Panc1 (cell line): ENCODE data around the gene QKI. TPM values are rescaled to one million over a fixed set of nuclear protein-coding genes. Genes with fewer than 3 reads are reported as not detected.

Experiments
- ATAC-seq: fragments of 200-7000 bp; cut with Tn5 transposase; 2 replicates; pipeline ENCODE4 v1.9.1; 2020; ENCODE audit warnings: mild to moderate bottlenecking, moderate library complexity
- BruUV-seq: library from RNA; stranded (reverse); fragments of 400-500 nt; replicated peaks from 2 replicates; lab custom pipeline; 2021; lab: Mats Ljungman, UMichigan
- CTCF ChIA-PET: fragments of 300-600 bp; sonication (Branson Sonifier 250); formaldehyde crosslinking; loops from one replicate; lab custom pipeline; 2022; ENCODE audit warnings: antibody characterized with exemption; lab: Charles Lee
- POLR2A ChIA-PET: fragments of 300-600 bp; sonication (Branson Sonifier 250); formaldehyde crosslinking; loops from one replicate; lab custom pipeline; 2022; ENCODE audit warnings: antibody characterized with exemption; lab: Charles Lee
- DNase-seq: peaks from one replicate; pipeline ENCODE4 v3.0.0-alpha.2; 2010; ENCODE audit warnings: low read depth, low spot score
- H3K27ac ChIP-seq: 2 replicates; pipeline ENCODE4 v1.5.1; 2011; ENCODE audit warnings: mild to moderate bottlenecking, low read length, inconsistent platforms
- H3K27me3 ChIP-seq: fragments of 200-500 bp; sonication (Bioruptor generic); 2 replicates; pipeline ENCODE4 v1.6.0; 2014; ENCODE audit warnings: low read length, inconsistent platforms; ENCODE audit not compliant: control insufficient read depth, insufficient read depth
- H3K36me3 ChIP-seq: fragments of 200-500 bp; sonication (Bioruptor generic); 2 replicates; pipeline ENCODE4 v1.5.1; 2014; ENCODE audit warnings: inconsistent platforms, mild to moderate bottlenecking, low read length, moderate library complexity; ENCODE audit not compliant: control insufficient read depth, insufficient read depth
- H3K4me1 ChIP-seq: 2 replicates; pipeline ENCODE4 v1.5.1; 2011; ENCODE audit warnings: inconsistent platforms, mild to moderate bottlenecking, low read length, moderate library complexity; ENCODE audit not compliant: control insufficient read depth, insufficient read depth
- H3K4me3 ChIP-seq, 2 experiments: 2 replicates each; pipeline ENCODE4 v1.5.1; 2011 to 2012; ENCODE audit warnings: low read depth in 2 of 2, low read length in 2 of 2, mild to moderate bottlenecking in 2 of 2, inconsistent platforms in 1 of 2, moderate library complexity in 1 of 2
- H3K9me3 ChIP-seq: fragments of 200-500 bp; sonication (Bioruptor generic); 2 replicates; pipeline ENCODE4 v1.5.1; 2014; ENCODE audit warnings: low read depth, mild to moderate bottlenecking, inconsistent platforms, low read length, moderate library complexity; ENCODE audit not compliant: control insufficient read depth, insufficient read depth
- POLR2AphosphoS5 ChIP-seq: IDR thresholded peaks from 2 replicates; pipeline ENCODE4 v1.6.1; 2012; ENCODE audit warnings: mild to moderate bottlenecking, low read depth, low read length, moderate library complexity
- SIN3A ChIP-seq: IDR thresholded peaks from 2 replicates; pipeline ENCODE4 v1.6.1; 2012; ENCODE audit warnings: low read depth, mild to moderate bottlenecking, low read length, moderate library complexity, borderline replicate concordance; ENCODE audit not compliant: insufficient read depth
- TCF7L2 ChIP-seq: IDR thresholded peaks from 2 replicates; pipeline ENCODE4 v1.6.1; 2011; ENCODE audit warnings: mild to moderate bottlenecking, low read depth, low read length, inconsistent platforms
- in situ Hi-C: cut with HindIII; loops from 2 replicates; pipeline ENCODE4 v1.10.0; 2016; ENCODE audit warnings: low sequenced_read_pairs, low pct_unique_long_range_greater_than_20kb
- intact Hi-C: fragments of 100-400 bp; cut with micrococcal nuclease; formaldehyde crosslinking; loops from one replicate; pipeline ENCODE4 v1.10.0; 2022; ENCODE audit not compliant: unreplicated experiment
- total RNA-seq: library from RNA; stranded (reverse); gene quantifications from one replicate; pipeline ENCODE4 v1.2.1, GENCODE V29; 2021; ENCODE audit not compliant: unreplicated experiment
- TF ChIP-seq, protein P1 (sequence below), 2 experiments: IDR thresholded peaks; 2 replicates each; pipeline ENCODE4 v1.6.1; 2011 to 2012; ENCODE audit warnings: low read depth in 2 of 2, control low read depth in 1 of 2, low read length in 1 of 2, mild to moderate bottlenecking in 1 of 2, moderate library complexity in 1 of 2; ENCODE audit not compliant: insufficient read depth in 1 of 2
- TF ChIP-seq, protein P2 (sequence below): fragments of 450-650 bp; IDR thresholded peaks from 2 replicates; pipeline ENCODE4 v1.5.1; 2017; ENCODE audit warnings: mild to moderate bottlenecking

Gene QKI
- total RNA-seq, 1 experiment from 2014 or later = 176 TPM

DNA sequence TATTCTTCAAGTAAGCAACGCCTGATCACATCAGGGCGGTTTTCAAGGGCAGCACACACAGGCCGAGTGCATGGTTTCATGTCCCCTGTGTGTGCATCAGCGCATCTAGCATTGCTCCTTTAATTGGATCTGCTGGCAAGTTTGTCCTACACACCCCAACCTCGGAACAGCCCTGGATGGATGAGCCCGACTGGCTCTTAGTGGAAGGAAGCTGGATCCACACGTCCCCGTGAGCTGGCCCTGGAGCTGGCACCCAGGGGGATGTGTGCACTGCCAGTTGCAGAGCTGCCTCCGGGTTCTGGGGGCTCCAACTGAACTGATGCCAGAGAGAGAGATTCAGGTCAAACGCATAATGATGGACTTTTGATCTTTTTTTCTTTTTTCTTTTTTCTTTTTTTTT, 39.2 kb upstream of the QKI start:
- H3K36me3 ChIP-seq = no peaks in the 10 kb centered on the region
- ATAC-seq = no peak
- intact Hi-C loops = no loop called here

DNA sequence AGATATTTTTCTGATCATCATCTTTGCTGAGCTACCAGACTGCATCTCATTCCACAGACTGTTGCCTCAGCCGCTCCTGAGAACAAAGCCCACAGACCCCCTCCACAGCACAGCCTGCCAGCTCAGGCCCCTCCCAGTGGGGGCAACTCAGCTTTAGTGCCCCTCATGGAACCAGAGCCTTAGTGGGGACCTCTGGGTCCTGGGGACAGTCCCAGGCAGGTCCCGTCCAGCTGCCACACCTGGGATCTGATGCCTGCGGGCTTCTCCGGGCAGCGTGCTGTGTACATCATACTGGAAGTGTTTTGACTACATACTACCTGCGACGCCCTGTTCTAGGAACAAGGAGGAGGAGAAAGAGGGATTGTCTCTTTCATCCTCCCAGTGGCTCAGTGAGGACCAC, 38.3 kb upstream of the QKI start:
- ChIA-PET CTCF (no interaction called here), POLR2A (no interaction called here)
- Histone ChIP-seq H3K36me3 (no peaks in the 10 kb centered on the region), H3K27me3 (no peaks in the 10 kb centered on the region), H3K4me3 (no peak overlapping the region), H3K9me3 (no peaks in the 10 kb centered on the region), H3K27ac (no peak overlapping the region), H3K4me1 (no peaks in the 10 kb centered on the region)
- DNase-seq (no peak), ATAC-seq (no peak)
- intact Hi-C loops (no loop called here), in situ Hi-C loops (no loop called here)
- TF ChIP-seq, protein P1, sequence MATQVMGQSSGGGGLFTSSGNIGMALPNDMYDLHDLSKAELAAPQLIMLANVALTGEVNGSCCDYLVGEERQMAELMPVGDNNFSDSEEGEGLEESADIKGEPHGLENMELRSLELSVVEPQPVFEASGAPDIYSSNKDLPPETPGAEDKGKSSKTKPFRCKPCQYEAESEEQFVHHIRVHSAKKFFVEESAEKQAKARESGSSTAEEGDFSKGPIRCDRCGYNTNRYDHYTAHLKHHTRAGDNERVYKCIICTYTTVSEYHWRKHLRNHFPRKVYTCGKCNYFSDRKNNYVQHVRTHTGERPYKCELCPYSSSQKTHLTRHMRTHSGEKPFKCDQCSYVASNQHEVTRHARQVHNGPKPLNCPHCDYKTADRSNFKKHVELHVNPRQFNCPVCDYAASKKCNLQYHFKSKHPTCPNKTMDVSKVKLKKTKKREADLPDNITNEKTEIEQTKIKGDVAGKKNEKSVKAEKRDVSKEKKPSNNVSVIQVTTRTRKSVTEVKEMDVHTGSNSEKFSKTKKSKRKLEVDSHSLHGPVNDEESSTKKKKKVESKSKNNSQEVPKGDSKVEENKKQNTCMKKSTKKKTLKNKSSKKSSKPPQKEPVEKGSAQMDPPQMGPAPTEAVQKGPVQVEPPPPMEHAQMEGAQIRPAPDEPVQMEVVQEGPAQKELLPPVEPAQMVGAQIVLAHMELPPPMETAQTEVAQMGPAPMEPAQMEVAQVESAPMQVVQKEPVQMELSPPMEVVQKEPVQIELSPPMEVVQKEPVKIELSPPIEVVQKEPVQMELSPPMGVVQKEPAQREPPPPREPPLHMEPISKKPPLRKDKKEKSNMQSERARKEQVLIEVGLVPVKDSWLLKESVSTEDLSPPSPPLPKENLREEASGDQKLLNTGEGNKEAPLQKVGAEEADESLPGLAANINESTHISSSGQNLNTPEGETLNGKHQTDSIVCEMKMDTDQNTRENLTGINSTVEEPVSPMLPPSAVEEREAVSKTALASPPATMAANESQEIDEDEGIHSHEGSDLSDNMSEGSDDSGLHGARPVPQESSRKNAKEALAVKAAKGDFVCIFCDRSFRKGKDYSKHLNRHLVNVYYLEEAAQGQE (IDR thresholded peaks at IDR 0.05; ENCODE audit: insufficient read depth in 1 of 2, low read depth in 2 of 2, low read length in 1 of 2) = no peak
- TF ChIP-seq SIN3A (no peak), POLR2AphosphoS5 (no peak), TCF7L2 (no peak)
- TF ChIP-seq, protein P2, sequence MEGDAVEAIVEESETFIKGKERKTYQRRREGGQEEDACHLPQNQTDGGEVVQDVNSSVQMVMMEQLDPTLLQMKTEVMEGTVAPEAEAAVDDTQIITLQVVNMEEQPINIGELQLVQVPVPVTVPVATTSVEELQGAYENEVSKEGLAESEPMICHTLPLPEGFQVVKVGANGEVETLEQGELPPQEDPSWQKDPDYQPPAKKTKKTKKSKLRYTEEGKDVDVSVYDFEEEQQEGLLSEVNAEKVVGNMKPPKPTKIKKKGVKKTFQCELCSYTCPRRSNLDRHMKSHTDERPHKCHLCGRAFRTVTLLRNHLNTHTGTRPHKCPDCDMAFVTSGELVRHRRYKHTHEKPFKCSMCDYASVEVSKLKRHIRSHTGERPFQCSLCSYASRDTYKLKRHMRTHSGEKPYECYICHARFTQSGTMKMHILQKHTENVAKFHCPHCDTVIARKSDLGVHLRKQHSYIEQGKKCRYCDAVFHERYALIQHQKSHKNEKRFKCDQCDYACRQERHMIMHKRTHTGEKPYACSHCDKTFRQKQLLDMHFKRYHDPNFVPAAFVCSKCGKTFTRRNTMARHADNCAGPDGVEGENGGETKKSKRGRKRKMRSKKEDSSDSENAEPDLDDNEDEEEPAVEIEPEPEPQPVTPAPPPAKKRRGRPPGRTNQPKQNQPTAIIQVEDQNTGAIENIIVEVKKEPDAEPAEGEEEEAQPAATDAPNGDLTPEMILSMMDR = no peak
- BruUV-seq = no TSS peak

More for the DNA sequence above, 39.2 kb upstream of the QKI start:
- POLR2A ChIA-PET = no interaction called here
- TF ChIP-seq, protein P1 (IDR thresholded peaks at IDR 0.05; ENCODE audit: insufficient read depth in 1 of 2, low read depth in 2 of 2, low read length in 1 of 2) = no peak
- TF ChIP-seq, protein P2 = no peak
- TF ChIP-seq TCF7L2 (no peak), SIN3A (no peak), POLR2AphosphoS5 (no peak)
- H3K4me3 ChIP-seq = no peak overlapping the region
- no peaks in the 10 kb centered on the region for H3K9me3 ChIP-seq
- in situ Hi-C loops = no loop called here
- CTCF ChIA-PET = no interaction called here
- no TSS peak for BruUV-seq
- no peak for DNase-seq
- H3K27me3 ChIP-seq = no peaks in the 10 kb centered on the region
- no peaks in the 10 kb centered on the region for H3K4me1 ChIP-seq
- H3K27ac ChIP-seq = no peak overlapping the region
